ENCODE data around the gene CDH10. TPM values are rescaled to one million over a fixed set of nuclear protein-coding genes. Genes with fewer than 3 reads are reported as not detected.
A peak's percentile ranks its signal among the peaks of the same experiment; 100 is the strongest.

The CDH10 gene
- total RNA-seq, 1 experiment from 2014 or later, result not detected

GRCh38 chr5:24624872-24625271 lies 19.9 kb downstream of the CDH10 start:
- Histone ChIP-seq H3K27ac (no peak overlapping the region), H3K27me3 (no peaks in the 10 kb centered on the region)
- DNase-seq, result no peak

GRCh38 chr5:24623624-24624023 lies 21.2 kb downstream of the CDH10 start:
- no peak for DNase-seq

More at GRCh38 chr5:24624872-24625271, 19.9 kb downstream of the CDH10 start:
- H3K4me3 ChIP-seq, result no peak overlapping the region
- no peaks in the 10 kb centered on the region for H3K36me3 ChIP-seq
- no peaks in the 10 kb centered on the region for H3K9me3 ChIP-seq (replicated peaks)
- H3K4me1 ChIP-seq, result no peaks in the 10 kb centered on the region

GRCh38 chr5:24623031-24623430 lies 21.7 kb downstream of the CDH10 start:
- Histone ChIP-seq H3K9me3 (replicated peaks) (no peaks in the 10 kb centered on the region), H3K27me3 (no peaks in the 10 kb centered on the region), H3K4me1 (no peaks in the 10 kb centered on the region), H3K36me3 (no peaks in the 10 kb centered on the region), H3K27ac (no peak overlapping the region), H3K4me3 (no peak overlapping the region)
- DNase-seq, result no peak

More at GRCh38 chr5:24623624-24624023, 21.2 kb downstream of the CDH10 start:
- no peak overlapping the region for H3K27ac ChIP-seq
- no peaks in the 10 kb centered on the region for H3K36me3 ChIP-seq
- H3K4me1 ChIP-seq, result no peaks in the 10 kb centered on the region
- H3K9me3 ChIP-seq (replicated peaks), result no peaks in the 10 kb centered on the region
- H3K4me3 ChIP-seq, result no peak overlapping the region
- H3K27me3 ChIP-seq, result no peaks in the 10 kb centered on the region

- Histone ChIP-seq H3K36me3 (no peaks in the 10 kb centered on the region), H3K27me3 (no peaks in the 10 kb centered on the region), H3K4me1 (no peaks in the 10 kb centered on the region), H3K9me3 (replicated peaks) (no peaks in the 10 kb centered on the region), H3K4me3 (no peak overlapping the region), H3K27ac (no peak overlapping the region)
- DNase-seq, result peak in 1 of 2 experiments; percentile 6
Measured at GRCh38 chr5:24621792-24622191, 23.0 kb downstream of the CDH10 start.

GRCh38 chr5:24616566-24616965 lies 28.2 kb downstream of the CDH10 start:
- no peaks in the 10 kb centered on the region for H3K27me3 ChIP-seq
- no peaks in the 10 kb centered on the region for H3K36me3 ChIP-seq
- H3K4me1 ChIP-seq, result no peaks in the 10 kb centered on the region
- no peak overlapping the region for H3K27ac ChIP-seq
- H3K4me3 ChIP-seq, result no peak overlapping the region
- DNase-seq, result no peak
- H3K9me3 ChIP-seq (replicated peaks), result no peaks in the 10 kb centered on the region

- Histone ChIP-seq H3K9me3 (replicated peaks) (no peaks in the 10 kb centered on the region), H3K27ac (no peak overlapping the region), H3K4me3 (no peak overlapping the region), H3K36me3 (no peaks in the 10 kb centered on the region), H3K27me3 (no peaks in the 10 kb centered on the region), H3K4me1 (no peaks in the 10 kb centered on the region)
- DNase-seq, result no peak
Measured at GRCh38 chr5:24615159-24615558, 29.6 kb downstream of the CDH10 start.

- DNase-seq, result no peak
- Histone ChIP-seq H3K27ac (no peak overlapping the region), H3K4me1 (no peaks in the 10 kb centered on the region), H3K9me3 (replicated peaks) (no peaks in the 10 kb centered on the region), H3K27me3 (no peaks in the 10 kb centered on the region), H3K36me3 (no peaks in the 10 kb centered on the region), H3K4me3 (no peak overlapping the region)
Measured at GRCh38 chr5:24609706-24610105, 35.1 kb downstream of the CDH10 start.

- no peaks in the 10 kb centered on the region for H3K36me3 ChIP-seq
- no peak overlapping the region for H3K4me3 ChIP-seq
- H3K27me3 ChIP-seq, result no peaks in the 10 kb centered on the region
- H3K9me3 ChIP-seq (replicated peaks), result no peaks in the 10 kb centered on the region
- DNase-seq, result no peak
- no peaks in the 10 kb centered on the region for H3K4me1 ChIP-seq
- no peak overlapping the region for H3K27ac ChIP-seq
Measured at GRCh38 chr5:24606971-24607370, 37.8 kb downstream of the CDH10 start.

- no peaks in the 10 kb centered on the region for H3K4me1 ChIP-seq
- no peaks in the 10 kb centered on the region for H3K36me3 ChIP-seq
- H3K4me3 ChIP-seq, result no peak overlapping the region
- DNase-seq, result no peak
- no peaks in the 10 kb centered on the region for H3K27me3 ChIP-seq
- H3K27ac ChIP-seq, result no peak overlapping the region
- no peaks in the 10 kb centered on the region for H3K9me3 ChIP-seq (replicated peaks)
Measured at GRCh38 chr5:24602188-24602587, 42.6 kb downstream of the CDH10 start.

- Histone ChIP-seq H3K27me3 (no peaks in the 10 kb centered on the region), H3K4me1 (no peaks in the 10 kb centered on the region), H3K9me3 (replicated peaks) (no peaks in the 10 kb centered on the region), H3K27ac (no peak overlapping the region), H3K36me3 (no peaks in the 10 kb centered on the region), H3K4me3 (no peak overlapping the region)
- DNase-seq, result no peak
Measured at GRCh38 chr5:24598956-24599355, 45.8 kb downstream of the CDH10 start.

GRCh38 chr5:24595329-24595728 lies 49.4 kb downstream of the CDH10 start:
- DNase-seq, result no peak
- Histone ChIP-seq H3K36me3 (no peaks in the 10 kb centered on the region), H3K4me1 (no peaks in the 10 kb centered on the region), H3K4me3 (no peak overlapping the region), H3K27ac (no peak overlapping the region), H3K9me3 (replicated peaks) (no peaks in the 10 kb centered on the region), H3K27me3 (no peaks in the 10 kb centered on the region)

GRCh38 chr5:24591426-24591825 lies 53.4 kb downstream of the CDH10 start:
- Histone ChIP-seq H3K4me3 (no peak overlapping the region), H3K36me3 (no peaks in the 10 kb centered on the region), H3K9me3 (replicated peaks) (no peaks in the 10 kb centered on the region), H3K4me1 (no peaks in the 10 kb centered on the region), H3K27me3 (no peaks in the 10 kb centered on the region), H3K27ac (no peak overlapping the region)
- no peak for DNase-seq

GRCh38 chr5:24589566-24589965 lies 55.2 kb downstream of the CDH10 start:
- H3K4me3 ChIP-seq, result no peak overlapping the region
- H3K27ac ChIP-seq, result no peak overlapping the region
- no peaks in the 10 kb centered on the region for H3K36me3 ChIP-seq
- H3K4me1 ChIP-seq, result no peaks in the 10 kb centered on the region
- no peaks in the 10 kb centered on the region for H3K27me3 ChIP-seq
- H3K9me3 ChIP-seq (replicated peaks), result no peaks in the 10 kb centered on the region
- DNase-seq, result no peak

GRCh38 chr5:24585751-24586150 lies 59.0 kb downstream of the CDH10 start:
- H3K4me3 ChIP-seq, result no peak overlapping the region
- no peak for DNase-seq
- H3K4me1 ChIP-seq, result no peaks in the 10 kb centered on the region
- H3K27me3 ChIP-seq, result no peaks in the 10 kb centered on the region
- no peaks in the 10 kb centered on the region for H3K36me3 ChIP-seq
- no peak overlapping the region for H3K27ac ChIP-seq
- no peaks in the 10 kb centered on the region for H3K9me3 ChIP-seq (replicated peaks)

GRCh38 chr5:24571302-24571701 lies 73.5 kb downstream of the CDH10 start:
- Histone ChIP-seq H3K4me3 (no peak overlapping the region), H3K27ac (no peak overlapping the region), H3K36me3 (no peaks in the 10 kb centered on the region), H3K4me1 (no peaks in the 10 kb centered on the region), H3K27me3 (no peaks in the 10 kb centered on the region), H3K9me3 (replicated peaks) (no peaks in the 10 kb centered on the region)
- no peak for DNase-seq

- no peaks in the 10 kb centered on the region for H3K4me1 ChIP-seq
- no peaks in the 10 kb centered on the region for H3K27me3 ChIP-seq
- H3K36me3 ChIP-seq, result no peaks in the 10 kb centered on the region
- no peak overlapping the region for H3K27ac ChIP-seq
- no peak for DNase-seq
- H3K9me3 ChIP-seq (replicated peaks), result no peaks in the 10 kb centered on the region
- no peak overlapping the region for H3K4me3 ChIP-seq
Measured at GRCh38 chr5:24566933-24567332, 77.8 kb downstream of the CDH10 start.
